HepG2 (cell line): ENCODE results near the gene ITPR1. TPM values are rescaled to one million over a fixed set of nuclear protein-coding genes. Genes with fewer than 3 reads are reported as not detected.

ENCODE experiments used
- BHLHE40 ChIP-seq: IDR thresholded peaks from 2 replicates; pipeline ENCODE4 v1.6.1; 2011; ENCODE audit warnings: low read length, improper control_type of control experiment
- DMAP1 ChIP-seq: IDR thresholded peaks from 2 replicates; pipeline ENCODE4 v1.6.1; 2016
- DR1 ChIP-seq: sonication (generic); formaldehyde crosslinking; IDR thresholded peaks from 2 replicates; pipeline ENCODE4 v1.8.0; 2021; ENCODE audit warnings: mild to moderate bottlenecking, missing genetic modification reagents, inconsistent platforms
- EED ChIP-seq: sonication (generic); formaldehyde crosslinking; IDR thresholded peaks from 2 replicates; pipeline ENCODE4 v1.5.0; 2020; ENCODE audit warnings: mild to moderate bottlenecking, missing genetic modification reagents
- HNRNPK ChIP-seq: fragments of 200-400 bp; formaldehyde crosslinking; IDR thresholded peaks from 2 replicates; pipeline ENCODE4 v1.6.1; 2018; ENCODE audit warnings: low read length, low read depth, moderate library complexity, mild to moderate bottlenecking; ENCODE audit not compliant: poor library complexity, severe bottlenecking
- MED8 ChIP-seq: sonication (generic); formaldehyde crosslinking; IDR thresholded peaks from 2 replicates; pipeline ENCODE4 v1.8.1; 2023; ENCODE audit warnings: mild to moderate bottlenecking, missing genetic modification reagents; ENCODE audit not compliant: insufficient replicate concordance
- RCOR2 ChIP-seq: IDR thresholded peaks from 2 replicates; pipeline ENCODE4 v1.6.1; 2016; ENCODE audit warnings: missing biosample characterization, missing genetic modification reagents
- SIX1 ChIP-seq: sonication (generic); formaldehyde crosslinking; IDR thresholded peaks from 2 replicates; pipeline ENCODE4 v1.4.0; 2020; ENCODE audit warnings: missing genetic modification reagents, borderline replicate concordance
- ZBTB4 ChIP-seq: sonication (generic); formaldehyde crosslinking; IDR thresholded peaks from 2 replicates; pipeline ENCODE4 v1.4.0; 2020; ENCODE audit warnings: missing genetic modification reagents, mild to moderate bottlenecking, borderline replicate concordance
- ZC3H13 ChIP-seq: sonication (generic); formaldehyde crosslinking; IDR thresholded peaks from 2 replicates; pipeline ENCODE4 v1.8.1; 2023; ENCODE audit warnings: mild to moderate bottlenecking, missing genetic modification reagents, moderate library complexity
- ZFY ChIP-seq: sonication (generic); formaldehyde crosslinking; IDR thresholded peaks from 2 replicates; pipeline ENCODE4 v1.4.0; 2020; ENCODE audit warnings: missing genetic modification reagents
- ZNF3 ChIP-seq: IDR thresholded peaks from 2 replicates; pipeline ENCODE4 v1.7.0; 2017; ENCODE audit warnings: inconsistent platforms
- ZNF326 ChIP-seq: sonication (generic); formaldehyde crosslinking; IDR thresholded peaks from 2 replicates; pipeline ENCODE4 v1.4.0; 2020; ENCODE audit warnings: missing genetic modification reagents, borderline replicate concordance
- ZNF383 ChIP-seq: sonication (generic); formaldehyde crosslinking; IDR thresholded peaks from 2 replicates; pipeline ENCODE4 v1.4.0; 2020; ENCODE audit warnings: missing genetic modification reagents, mild to moderate bottlenecking, borderline replicate concordance
- ZNF580 ChIP-seq: IDR thresholded peaks from 2 replicates; pipeline ENCODE4 v1.6.1; 2016; ENCODE audit warnings: low read depth, borderline replicate concordance
- ZNF678 ChIP-seq: sonication (generic); formaldehyde crosslinking; IDR thresholded peaks from 2 replicates; pipeline ENCODE4 v1.4.0; 2020; ENCODE audit warnings: mild to moderate bottlenecking, missing genetic modification reagents
- ZNF790 ChIP-seq: sonication (generic); formaldehyde crosslinking; IDR thresholded peaks from 2 replicates; pipeline ENCODE4 v1.8.0; 2022; ENCODE audit warnings: missing genetic modification reagents, mild to moderate bottlenecking, borderline replicate concordance
- ZNF83 ChIP-seq: sonication (generic); formaldehyde crosslinking; IDR thresholded peaks from 2 replicates; pipeline ENCODE4 v1.4.0; 2020; ENCODE audit warnings: missing genetic modification reagents, mild to moderate bottlenecking, borderline replicate concordance
- ZSCAN22 ChIP-seq: sonication (generic); formaldehyde crosslinking; IDR thresholded peaks from 2 replicates; pipeline ENCODE4 v1.4.0; 2020; ENCODE audit warnings: mild to moderate bottlenecking, missing genetic modification reagents
- polyA plus RNA-seq, 8 experiments: library from polyadenylated mRNA; depleted of rRNA in 3 of 8; stranded (reverse) in 7 of 8; unstranded in 1 of 8; fragments of >200 nt; fragmentation: Illumina TruSeq in 4 of 8; extraction: Trizol in 4 of 8; gene quantifications; 2 replicates each; pipeline versions ENCODE4 v1.2.1 to v1.2.3, GENCODE V29; 2011 to 2016; ENCODE audit warnings: low read depth in 4 of 8, missing spikeins in 1 of 8, mixed read lengths in 1 of 8; ENCODE audit not compliant: insufficient read depth in 1 of 8
- total RNA-seq, 5 experiments: library from RNA; depleted of rRNA; stranded (reverse); fragments of >200 nt; fragmentation: Illumina TruSeq; extraction: Trizol; gene quantifications; 2 replicates each; pipeline ENCODE4 v1.2.3, GENCODE V29; 2016; ENCODE audit warnings: low read depth in 1 of 5
- TF ChIP-seq, protein P1 (sequence below): sonication (generic); formaldehyde crosslinking; IDR thresholded peaks from 2 replicates; pipeline ENCODE4 v1.4.0; 2020; ENCODE audit warnings: mild to moderate bottlenecking, missing genetic modification reagents
- TF ChIP-seq, protein P2 (sequence below): sonication (generic); formaldehyde crosslinking; IDR thresholded peaks from 2 replicates; pipeline ENCODE4 v1.5.1; 2020; ENCODE audit warnings: missing genetic modification reagents, mild to moderate bottlenecking, borderline replicate concordance

Gene ITPR1
- total and polyA plus RNA-seq, 2 of the 13 experiments (the other 11 are each of a cell fraction or from before 2014, with no cell fraction given) = 10.0 to 11.4 TPM

DNA sequence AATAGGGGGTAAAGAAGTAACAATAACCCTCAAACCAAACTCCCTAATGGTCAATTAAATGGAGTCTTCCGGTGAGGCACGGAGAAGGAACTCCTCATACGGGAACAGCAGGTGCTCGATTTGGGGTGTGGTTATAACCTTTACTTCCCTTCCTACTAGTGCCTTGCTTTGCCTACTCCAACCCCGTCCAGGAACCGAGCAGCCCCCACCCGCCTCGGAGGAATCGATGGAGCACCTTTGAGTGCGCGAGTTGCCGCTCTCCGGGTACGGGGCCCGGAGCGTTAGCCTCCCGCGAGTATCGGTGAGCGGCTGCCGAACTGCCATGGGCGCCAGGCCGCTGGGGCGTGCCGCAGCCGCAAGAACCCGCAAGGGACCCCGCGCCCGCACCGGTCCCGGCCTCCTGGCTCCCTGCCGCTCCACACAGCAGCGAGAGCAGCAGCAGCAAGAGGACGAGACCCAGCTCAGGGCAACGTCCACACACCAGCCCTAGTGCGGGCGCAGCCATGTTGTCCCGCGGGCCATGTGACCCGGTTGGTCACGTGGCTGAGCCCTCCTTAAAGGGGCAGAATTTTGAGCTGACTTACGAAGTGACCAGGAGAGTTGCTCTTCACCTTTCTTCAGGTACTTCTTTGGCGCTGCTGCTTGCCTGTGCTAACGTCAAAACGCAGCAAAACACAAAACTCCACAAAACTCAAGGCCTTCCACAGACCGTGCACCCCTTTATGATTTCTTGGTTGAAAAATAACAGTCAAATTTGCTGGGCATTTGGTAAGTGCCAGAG, 26.2 kb upstream of the ITPR1 start, which contains the start of gene SUMF1 (continued):
- TF ChIP-seq MED8 (CRISPR knock-in tag) = peak; percentile 87
- peak; percentile 61; the same call in 1 of the 2 replicates for TF ChIP-seq ZSCAN22 (CRISPR knock-in tag)
- peak; percentile 89; the same call in 1 of the 2 replicates for TF ChIP-seq DMAP1 (CRISPR knock-in tag)
- peak; percentile 63; the same call in 1 of the 2 replicates for TF ChIP-seq ZNF383 (CRISPR knock-in tag)
- no peak for TF ChIP-seq ZBTB4
- TF ChIP-seq ZNF790 (CRISPR knock-in tag) = no peak
- peak; percentile 76; the same call in 1 of the 2 replicates for TF ChIP-seq EED (CRISPR knock-in tag)
- TF ChIP-seq ZNF326 = no peak
- no peak for TF ChIP-seq RCOR2 (CRISPR knock-in tag)
- TF ChIP-seq ZNF580 = peak; percentile 77; the same call in 1 of the 2 replicates
- TF ChIP-seq ZNF678 (CRISPR knock-in tag) = peak; percentile 90
- TF ChIP-seq, protein P1, sequence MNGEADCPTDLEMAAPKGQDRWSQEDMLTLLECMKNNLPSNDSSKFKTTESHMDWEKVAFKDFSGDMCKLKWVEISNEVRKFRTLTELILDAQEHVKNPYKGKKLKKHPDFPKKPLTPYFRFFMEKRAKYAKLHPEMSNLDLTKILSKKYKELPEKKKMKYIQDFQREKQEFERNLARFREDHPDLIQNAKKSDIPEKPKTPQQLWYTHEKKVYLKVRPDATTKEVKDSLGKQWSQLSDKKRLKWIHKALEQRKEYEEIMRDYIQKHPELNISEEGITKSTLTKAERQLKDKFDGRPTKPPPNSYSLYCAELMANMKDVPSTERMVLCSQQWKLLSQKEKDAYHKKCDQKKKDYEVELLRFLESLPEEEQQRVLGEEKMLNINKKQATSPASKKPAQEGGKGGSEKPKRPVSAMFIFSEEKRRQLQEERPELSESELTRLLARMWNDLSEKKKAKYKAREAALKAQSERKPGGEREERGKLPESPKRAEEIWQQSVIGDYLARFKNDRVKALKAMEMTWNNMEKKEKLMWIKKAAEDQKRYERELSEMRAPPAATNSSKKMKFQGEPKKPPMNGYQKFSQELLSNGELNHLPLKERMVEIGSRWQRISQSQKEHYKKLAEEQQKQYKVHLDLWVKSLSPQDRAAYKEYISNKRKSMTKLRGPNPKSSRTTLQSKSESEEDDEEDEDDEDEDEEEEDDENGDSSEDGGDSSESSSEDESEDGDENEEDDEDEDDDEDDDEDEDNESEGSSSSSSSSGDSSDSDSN = peak; percentile 96
- TF ChIP-seq SIX1 (CRISPR knock-in tag) = no peak
- TF ChIP-seq BHLHE40 = peak; percentile 88
- no peak for TF ChIP-seq ZNF3 (CRISPR knock-in tag)
- peak; percentile 98 for TF ChIP-seq ZFY (CRISPR knock-in tag)
- TF ChIP-seq ZC3H13 (CRISPR knock-in tag) = no peak
- TF ChIP-seq DR1 (CRISPR knock-in tag) = peak; percentile 70; the same call in 1 of the 2 replicates
- TF ChIP-seq ZNF83 (CRISPR knock-in tag) = no peak
- TF ChIP-seq HNRNPK = peak; percentile 42
- TF ChIP-seq, protein P2, sequence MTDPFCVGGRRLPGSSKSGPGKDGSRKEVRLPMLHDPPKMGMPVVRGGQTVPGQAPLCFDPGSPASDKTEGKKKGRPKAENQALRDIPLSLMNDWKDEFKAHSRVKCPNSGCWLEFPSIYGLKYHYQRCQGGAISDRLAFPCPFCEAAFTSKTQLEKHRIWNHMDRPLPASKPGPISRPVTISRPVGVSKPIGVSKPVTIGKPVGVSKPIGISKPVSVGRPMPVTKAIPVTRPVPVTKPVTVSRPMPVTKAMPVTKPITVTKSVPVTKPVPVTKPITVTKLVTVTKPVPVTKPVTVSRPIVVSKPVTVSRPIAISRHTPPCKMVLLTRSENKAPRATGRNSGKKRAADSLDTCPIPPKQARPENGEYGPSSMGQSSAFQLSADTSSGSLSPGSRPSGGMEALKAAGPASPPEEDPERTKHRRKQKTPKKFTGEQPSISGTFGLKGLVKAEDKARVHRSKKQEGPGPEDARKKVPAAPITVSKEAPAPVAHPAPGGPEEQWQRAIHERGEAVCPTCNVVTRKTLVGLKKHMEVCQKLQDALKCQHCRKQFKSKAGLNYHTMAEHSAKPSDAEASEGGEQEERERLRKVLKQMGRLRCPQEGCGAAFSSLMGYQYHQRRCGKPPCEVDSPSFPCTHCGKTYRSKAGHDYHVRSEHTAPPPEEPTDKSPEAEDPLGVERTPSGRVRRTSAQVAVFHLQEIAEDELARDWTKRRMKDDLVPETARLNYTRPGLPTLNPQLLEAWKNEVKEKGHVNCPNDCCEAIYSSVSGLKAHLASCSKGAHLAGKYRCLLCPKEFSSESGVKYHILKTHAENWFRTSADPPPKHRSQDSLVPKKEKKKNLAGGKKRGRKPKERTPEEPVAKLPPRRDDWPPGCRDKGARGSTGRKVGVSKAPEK (CRISPR knock-in tag) = 0 out of 2 replicates have a peak, but pooled peaks have one; percentile 67
